ENCODE measurements around the gene SLC13A3. TPM values are rescaled to one million over a fixed set of nuclear protein-coding genes. Genes with fewer than 3 reads are reported as not detected.
A peak's percentile ranks its signal among the peaks of the same experiment; 100 is the strongest.

SLC13A3 gene
- total RNA-seq, 1 donor: 4.3 TPM

GRCh38 chr20:46631874-46632446, 19.3 kb downstream of the SLC13A3 start:
- TF ChIP-seq CTCF (IDR thresholded peaks at IDR 0.05; ENCODE audit: insufficient read depth, low read depth, low read length): no peak
- no peak overlapping the region for H3K4me3 ChIP-seq (ENCODE audit: low read depth, low read length)
- no peak for DNase-seq (ENCODE audit: low read depth)

DNA sequence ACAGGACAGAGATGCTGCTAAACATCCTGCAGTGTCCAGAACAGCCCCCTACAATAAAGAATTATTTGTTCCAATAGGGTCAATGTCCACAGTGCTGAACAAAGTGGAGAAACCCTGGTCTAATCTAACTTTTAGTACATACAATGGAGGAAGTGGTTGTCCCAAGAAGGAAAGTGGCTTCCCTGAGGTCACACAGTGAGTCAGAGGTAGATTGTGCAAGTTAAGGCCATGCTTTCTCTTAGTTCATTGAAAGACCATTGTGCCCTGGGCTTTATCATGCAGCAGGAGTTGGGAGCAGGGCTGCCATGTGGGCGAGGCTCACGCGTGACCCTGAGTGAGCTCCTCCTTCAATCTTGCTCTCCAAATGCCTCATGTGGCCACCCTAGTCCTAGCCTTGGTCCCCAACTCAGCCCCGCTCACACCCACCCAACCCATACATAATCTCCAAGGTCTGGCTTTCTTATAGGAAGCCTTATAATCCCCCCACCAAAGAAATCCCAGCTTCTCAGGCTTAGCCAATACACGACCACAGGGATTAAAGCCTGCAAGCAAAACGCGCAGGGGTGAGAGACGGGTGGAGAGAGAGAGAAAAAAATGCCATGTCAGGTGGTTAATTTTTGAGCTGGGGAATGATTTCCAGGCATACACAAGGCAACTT, 19.9 kb downstream of the SLC13A3 start:
- TF ChIP-seq CTCF (IDR thresholded peaks at IDR 0.05; ENCODE audit: insufficient read depth, low read depth, low read length): no peak
- DNase-seq (ENCODE audit: low read depth): peak; percentile 11
- no peak overlapping the region for H3K4me3 ChIP-seq (ENCODE audit: low read depth, low read length)

DNA sequence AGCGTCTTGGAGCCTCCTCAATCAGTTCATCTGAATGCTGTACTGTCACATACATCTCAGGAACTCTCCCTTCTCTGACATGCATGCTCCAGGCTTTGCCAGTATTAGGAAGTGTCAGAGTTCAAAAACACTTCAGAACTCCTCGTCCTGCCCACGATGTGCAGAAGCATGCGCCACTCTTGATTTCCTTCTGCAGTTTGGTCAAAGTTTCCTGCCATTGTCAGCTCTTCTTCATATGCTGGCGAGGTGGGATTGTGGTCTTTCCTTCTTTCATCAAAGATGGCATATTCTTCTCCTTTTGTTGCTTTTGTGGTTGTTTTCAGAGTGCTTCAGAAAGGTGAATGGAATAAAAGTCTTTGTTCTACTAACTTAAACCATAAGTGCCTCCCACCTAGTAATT, 21.0 kb downstream of the SLC13A3 start:
- DNase-seq (ENCODE audit: low read depth): no peak
- H3K4me3 ChIP-seq (ENCODE audit: low read depth, low read length): no peak overlapping the region
- no peak for TF ChIP-seq CTCF (IDR thresholded peaks at IDR 0.05; ENCODE audit: insufficient read depth, low read depth, low read length)

- no peak for TF ChIP-seq CTCF (IDR thresholded peaks at IDR 0.05; ENCODE audit: insufficient read depth, low read depth, low read length)
- no peak overlapping the region for H3K4me3 ChIP-seq (ENCODE audit: low read depth, low read length)
- DNase-seq (ENCODE audit: low read depth): no peak
Observed at GRCh38 chr20:46629341-46629740, 21.9 kb downstream of the SLC13A3 start.

DNA sequence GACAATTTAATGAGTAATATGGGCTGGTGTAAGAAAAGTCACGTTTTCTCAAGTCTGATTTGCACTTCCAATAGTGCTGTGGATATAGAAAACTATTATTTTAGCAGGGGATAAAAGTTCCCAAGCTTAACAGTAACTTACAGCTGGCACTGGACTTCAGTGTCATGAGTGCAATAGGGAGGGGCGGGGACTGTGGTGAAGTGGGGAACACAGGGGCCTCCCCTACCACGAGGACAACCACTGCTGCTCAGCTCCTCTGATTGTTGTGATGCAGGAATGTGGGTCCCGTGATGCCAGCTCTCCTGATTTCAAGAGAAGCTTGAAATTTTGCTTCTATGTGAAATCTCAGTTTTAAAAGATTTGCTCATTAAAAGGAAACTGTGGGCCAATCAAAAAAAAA, 24.0 kb downstream of the SLC13A3 start:
- H3K4me3 ChIP-seq (ENCODE audit: low read depth, low read length): no peak overlapping the region
- no peak for DNase-seq (ENCODE audit: low read depth)
- TF ChIP-seq CTCF (IDR thresholded peaks at IDR 0.05; ENCODE audit: insufficient read depth, low read depth, low read length): no peak

DNA sequence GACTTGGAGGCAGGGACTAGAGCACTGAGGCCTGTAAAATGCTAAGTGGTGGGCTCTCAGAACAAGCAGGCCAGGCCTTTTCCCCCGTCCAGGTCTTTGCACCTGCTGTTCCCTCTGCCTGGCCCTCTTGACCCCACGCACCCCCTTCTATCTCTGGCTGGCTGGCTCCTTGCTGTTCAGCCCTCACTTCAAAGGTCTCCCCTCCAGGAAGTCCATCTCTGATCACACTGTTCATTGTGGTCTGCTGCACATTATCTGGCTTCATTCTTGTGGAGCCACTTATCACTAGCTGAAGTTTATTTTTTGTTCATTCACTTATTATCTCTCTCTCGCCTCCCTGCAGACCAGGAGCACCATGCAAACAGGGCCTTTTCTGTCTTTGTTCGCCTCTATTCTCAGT, 24.5 kb downstream of the SLC13A3 start:
- no peak overlapping the region for H3K4me3 ChIP-seq (ENCODE audit: low read depth, low read length)
- no peak for TF ChIP-seq CTCF (IDR thresholded peaks at IDR 0.05; ENCODE audit: insufficient read depth, low read depth, low read length)
- DNase-seq (ENCODE audit: low read depth): no peak
